Measurements from ENCODE around the gene KMT2B.

DNA sequence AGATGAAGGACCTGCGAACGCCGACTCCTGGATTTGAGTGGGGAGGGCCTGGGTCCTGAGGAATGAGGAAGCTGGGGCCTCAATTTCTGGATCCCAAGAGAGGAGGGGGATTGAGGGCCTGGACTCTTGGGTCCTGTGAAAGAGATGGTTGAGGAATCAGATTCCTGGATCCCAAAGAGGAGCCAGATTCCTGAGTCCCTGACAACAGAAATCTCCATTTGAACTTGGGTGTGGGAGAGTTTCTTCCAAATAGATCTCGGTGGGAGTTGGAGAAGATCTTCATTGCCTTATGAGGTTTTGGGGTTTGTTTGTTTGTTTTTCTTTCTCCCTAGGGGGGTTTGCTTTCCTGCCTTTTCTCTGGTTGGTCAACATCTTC lies 28.3 kb downstream of the KMT2B start:
- TF ChIP-seq, protein P1, sequence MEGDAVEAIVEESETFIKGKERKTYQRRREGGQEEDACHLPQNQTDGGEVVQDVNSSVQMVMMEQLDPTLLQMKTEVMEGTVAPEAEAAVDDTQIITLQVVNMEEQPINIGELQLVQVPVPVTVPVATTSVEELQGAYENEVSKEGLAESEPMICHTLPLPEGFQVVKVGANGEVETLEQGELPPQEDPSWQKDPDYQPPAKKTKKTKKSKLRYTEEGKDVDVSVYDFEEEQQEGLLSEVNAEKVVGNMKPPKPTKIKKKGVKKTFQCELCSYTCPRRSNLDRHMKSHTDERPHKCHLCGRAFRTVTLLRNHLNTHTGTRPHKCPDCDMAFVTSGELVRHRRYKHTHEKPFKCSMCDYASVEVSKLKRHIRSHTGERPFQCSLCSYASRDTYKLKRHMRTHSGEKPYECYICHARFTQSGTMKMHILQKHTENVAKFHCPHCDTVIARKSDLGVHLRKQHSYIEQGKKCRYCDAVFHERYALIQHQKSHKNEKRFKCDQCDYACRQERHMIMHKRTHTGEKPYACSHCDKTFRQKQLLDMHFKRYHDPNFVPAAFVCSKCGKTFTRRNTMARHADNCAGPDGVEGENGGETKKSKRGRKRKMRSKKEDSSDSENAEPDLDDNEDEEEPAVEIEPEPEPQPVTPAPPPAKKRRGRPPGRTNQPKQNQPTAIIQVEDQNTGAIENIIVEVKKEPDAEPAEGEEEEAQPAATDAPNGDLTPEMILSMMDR (conservative IDR thresholded peaks at IDR 0.05): no peak
- TF ChIP-seq EZH2 (IDR thresholded peaks at IDR 0.05; ENCODE audit: low read depth): no peak

All from PC-9 (cell line).